CD8-positive, alpha-beta memory T cell (primary cell): ENCODE measurements around the gene KIF13A. TPM values are rescaled to one million over a fixed set of nuclear protein-coding genes. Genes with fewer than 3 reads are reported as not detected.
"Not testable (repeated sequence)": the region's sequence is repeated elsewhere in the genome, so short reads cannot be mapped to it uniquely, and the experiment has no call there.

ENCODE experiments used
- CTCF ChIA-PET: fragments of 350-600 bp; sonication (Branson Sonifier 250); formaldehyde crosslinking; loops from one replicate; lab custom pipeline; 2021; ENCODE audit warnings: antibody characterized with exemption; lab: Charles Lee
- POLR2A ChIA-PET: fragments of 350-600 bp; sonication (Branson Sonifier 250); formaldehyde crosslinking; loops from one replicate; lab custom pipeline; 2021; ENCODE audit warnings: antibody characterized with exemption; lab: Charles Lee
- DNase-seq, 5 donors: peaks; one replicate each; pipeline versions ENCODE4 v3.0.0 to v3.0.0-alpha.2; 2020 to 2022; ENCODE audit warnings: mixed read lengths in 1 of 5
- H3K27ac ChIP-seq: one replicate; pipeline ENCODE4 v1.7.0; 2013; ENCODE audit warnings: low read depth, mild to moderate bottlenecking, low read length, moderate library complexity
- H3K27me3 ChIP-seq: 2 replicates; pipeline ENCODE4 v1.7.0; 2013; ENCODE audit warnings: low read length, mild to moderate bottlenecking; ENCODE audit not compliant: insufficient read depth, poor library complexity, severe bottlenecking
- H3K36me3 ChIP-seq: 2 replicates; pipeline ENCODE4 v1.7.0; 2013; ENCODE audit warnings: mild to moderate bottlenecking, low read length, moderate library complexity; ENCODE audit not compliant: insufficient read depth
- H3K4me1 ChIP-seq: 2 replicates; pipeline ENCODE4 v1.7.0; 2013; ENCODE audit warnings: mild to moderate bottlenecking, low read length, moderate library complexity; ENCODE audit not compliant: insufficient read depth
- H3K4me3 ChIP-seq: 2 replicates; pipeline ENCODE4 v1.7.0; 2013; ENCODE audit warnings: mild to moderate bottlenecking, low read length
- H3K9me3 ChIP-seq: 2 replicates; pipeline ENCODE4 v1.7.0; 2013; ENCODE audit warnings: mild to moderate bottlenecking, low read length
- H3K27ac Mint-ChIP-seq, 8 donors: one replicate each; pipeline ENCODE4 v1.8.0; 2020 to 2021; ENCODE audit warnings: mixed read lengths in 8 of 8, mild to moderate bottlenecking in 6 of 8, inconsistent platforms in 3 of 8, moderate library complexity in 3 of 8
- H3K27me3 Mint-ChIP-seq, 2 donors: one replicate each; pipeline ENCODE4 v1.8.0; 2020 to 2021; ENCODE audit warnings: mixed read lengths in 2 of 2, mild to moderate bottlenecking in 1 of 2, moderate library complexity in 1 of 2
- H3K36me3 Mint-ChIP-seq, 3 donors: one replicate each; pipeline ENCODE4 v1.8.0; 2020 to 2021; ENCODE audit warnings: mixed read lengths in 3 of 3, inconsistent platforms in 1 of 3, mild to moderate bottlenecking in 1 of 3
- H3K4me1 Mint-ChIP-seq, 3 donors: one replicate each; pipeline ENCODE4 v1.8.0; 2020 to 2021; ENCODE audit warnings: mixed read lengths in 3 of 3, inconsistent platforms in 1 of 3, mild to moderate bottlenecking in 1 of 3
- H3K4me3 Mint-ChIP-seq, 7 donors: one replicate each; pipeline ENCODE4 v1.8.0; 2020 to 2021; ENCODE audit warnings: mixed read lengths in 7 of 7, mild to moderate bottlenecking in 6 of 7, moderate library complexity in 4 of 7, inconsistent platforms in 2 of 7
- H3K9me3 Mint-ChIP-seq, 5 donors: one replicate each; pipeline ENCODE4 v1.8.0; 2020 to 2022; ENCODE audit warnings: mixed read lengths in 5 of 5, mild to moderate bottlenecking in 3 of 5, moderate library complexity in 2 of 5, inconsistent platforms in 1 of 5
- polyA plus RNA-seq: library from polyadenylated mRNA; unstranded; fragments of 300-500 nt; fragmentation: Illumina TruSeq; gene quantifications from one replicate; pipeline ENCODE4 v1.2.3, GENCODE V29; 2021
- total RNA-seq, 2 experiments: library from RNA; stranded (reverse); gene quantifications; one replicate each; pipeline ENCODE4 v1.2.3, GENCODE V29; 2021

Gene KIF13A
- total and polyA plus RNA-seq, 3 experiments from 2014 or later, result 0.12 to 0.60 (median 0.18) TPM

GRCh38 chr6:17959302-17959701 lies 28.1 kb downstream of the KIF13A start:
- H3K36me3 Mint-ChIP-seq, result peaks cover 0 to 1% (median 0%) of the 10 kb centered on the region in 3 donors
- POLR2A ChIA-PET, result no interaction called here
- H3K4me3 Mint-ChIP-seq, result no peak overlapping the region
- Histone ChIP-seq H3K9me3 (no peaks in the 10 kb centered on the region), H3K36me3 (no peaks in the 10 kb centered on the region), H3K27me3 (no peaks in the 10 kb centered on the region), H3K4me3 (no peak overlapping the region), H3K4me1 (no peaks in the 10 kb centered on the region), H3K27ac (no peak overlapping the region)
- no peak for DNase-seq
- H3K9me3 Mint-ChIP-seq, result peaks cover 0 to 2% (median 0%) of the 10 kb centered on the region in 5 donors
- CTCF ChIA-PET, result no interaction called here
- peaks cover 0 to 36% of the 10 kb centered on the region in 2 donors for H3K27me3 Mint-ChIP-seq
- H3K27ac Mint-ChIP-seq, result no peak overlapping the region
- H3K4me1 Mint-ChIP-seq, result no peaks in the 10 kb centered on the region

- Histone ChIP-seq H3K36me3 (no peaks in the 10 kb centered on the region), H3K4me1 (no peaks in the 10 kb centered on the region), H3K9me3 (no peaks in the 10 kb centered on the region), H3K27ac (no peak overlapping the region), H3K27me3 (no peaks in the 10 kb centered on the region), H3K4me3 (no peak overlapping the region)
- peaks cover 0 to 1% (median 0%) of the 10 kb centered on the region in 3 donors for H3K36me3 Mint-ChIP-seq
- H3K4me1 Mint-ChIP-seq, result no peaks in the 10 kb centered on the region
- ChIA-PET CTCF (no interaction called here), POLR2A (no interaction called here)
- no peak overlapping the region for H3K4me3 Mint-ChIP-seq
- no peak for DNase-seq
- no peak overlapping the region for H3K27ac Mint-ChIP-seq
- peaks cover 0 to 2% (median 0%) of the 10 kb centered on the region in 5 donors for H3K9me3 Mint-ChIP-seq
- H3K27me3 Mint-ChIP-seq, result peaks cover 0 to 36% of the 10 kb centered on the region in 2 donors
Observed at GRCh38 chr6:17957904-17958620, 29.4 kb downstream of the KIF13A start.

GRCh38 chr6:17957498-17957897 lies 29.9 kb downstream of the KIF13A start:
- CTCF ChIA-PET, result no interaction called here
- H3K4me3 ChIP-seq, result no peak overlapping the region
- H3K36me3 Mint-ChIP-seq, result peaks cover 0 to 1% (median 0%) of the 10 kb centered on the region in 3 donors
- no peaks in the 10 kb centered on the region for H3K36me3 ChIP-seq
- no peaks in the 10 kb centered on the region for H3K4me1 ChIP-seq
- H3K27ac ChIP-seq, result no peak overlapping the region
- H3K4me3 Mint-ChIP-seq, result no peak overlapping the region
- no peaks in the 10 kb centered on the region for H3K9me3 ChIP-seq
- DNase-seq, result no peak
- no peaks in the 10 kb centered on the region for H3K27me3 ChIP-seq
- H3K27me3 Mint-ChIP-seq, result peaks cover 0 to 36% of the 10 kb centered on the region in 2 donors
- H3K9me3 Mint-ChIP-seq, result peaks cover 0 to 2% (median 0%) of the 10 kb centered on the region in 5 donors
- POLR2A ChIA-PET, result no interaction called here
- H3K27ac Mint-ChIP-seq, result no peak overlapping the region
- no peaks in the 10 kb centered on the region for H3K4me1 Mint-ChIP-seq

- CTCF ChIA-PET, result no interaction called here
- H3K4me3 ChIP-seq, result no peak overlapping the region
- H3K4me1 ChIP-seq, result no peaks in the 10 kb centered on the region
- H3K4me3 Mint-ChIP-seq, result no peak overlapping the region
- no peak overlapping the region for H3K27ac ChIP-seq
- H3K36me3 Mint-ChIP-seq, result no peaks in the 10 kb centered on the region
- no peaks in the 10 kb centered on the region for H3K36me3 ChIP-seq
- POLR2A ChIA-PET, result no interaction called here
- no peaks in the 10 kb centered on the region for H3K4me1 Mint-ChIP-seq
- H3K27me3 Mint-ChIP-seq, result peaks cover 0 to 36% of the 10 kb centered on the region in 2 donors
- H3K9me3 ChIP-seq, result no peaks in the 10 kb centered on the region
- H3K27ac Mint-ChIP-seq, result no peak overlapping the region
- H3K27me3 ChIP-seq, result no peaks in the 10 kb centered on the region
- H3K9me3 Mint-ChIP-seq, result peaks cover 0 to under 1% (median 0%) of the 10 kb centered on the region in 5 donors
- no peak for DNase-seq
Observed at GRCh38 chr6:17957086-17957485, 30.3 kb downstream of the KIF13A start.

- Mint-ChIP-seq H3K9me3 (peaks cover 0 to 3% (median 2%) of the 10 kb centered on the region in 5 donors), H3K4me1 (no peaks in the 10 kb centered on the region), H3K27me3 (peaks cover 0 to 3% of the 10 kb centered on the region in 2 donors), H3K27ac (no peak overlapping the region), H3K36me3 (peaks cover 0 to 3% (median 0%) of the 10 kb centered on the region in 3 donors), H3K4me3 (no peak overlapping the region)
- H3K27me3 ChIP-seq, result no peaks in the 10 kb centered on the region
- H3K4me3 ChIP-seq, result no peak overlapping the region
- H3K27ac ChIP-seq, result no peak overlapping the region
- CTCF ChIA-PET, result no interaction called here
- H3K9me3 ChIP-seq, result no peaks in the 10 kb centered on the region
- POLR2A ChIA-PET, result no interaction called here
- DNase-seq, result no peak
- no peaks in the 10 kb centered on the region for H3K36me3 ChIP-seq
- H3K4me1 ChIP-seq, result no peaks in the 10 kb centered on the region
Observed at GRCh38 chr6:17950095-17950494, 37.3 kb downstream of the KIF13A start.

- peaks cover 1 to 7% of the 10 kb centered on the region in 2 donors for H3K27me3 Mint-ChIP-seq
- Histone ChIP-seq H3K9me3 (no peaks in the 10 kb centered on the region), H3K4me1 (no peaks in the 10 kb centered on the region), H3K4me3 (no peak overlapping the region), H3K36me3 (no peaks in the 10 kb centered on the region), H3K27me3 (no peaks in the 10 kb centered on the region), H3K27ac (no peak overlapping the region)
- ChIA-PET CTCF (no interaction called here), POLR2A (no interaction called here)
- no peak for DNase-seq
- H3K36me3 Mint-ChIP-seq, result peaks cover 0 to 3% (median 0%) of the 10 kb centered on the region in 3 donors
- H3K4me1 Mint-ChIP-seq, result no peaks in the 10 kb centered on the region
- H3K4me3 Mint-ChIP-seq, result no peak overlapping the region
- H3K9me3 Mint-ChIP-seq, result peaks cover 0 to 3% (median 2%) of the 10 kb centered on the region in 5 donors
- H3K27ac Mint-ChIP-seq, result no peak overlapping the region
Observed at GRCh38 chr6:17949168-17949567, 38.3 kb downstream of the KIF13A start.

GRCh38 chr6:17948725-17949124 lies 38.7 kb downstream of the KIF13A start:
- Histone ChIP-seq H3K4me3 (no peak overlapping the region), H3K9me3 (no peaks in the 10 kb centered on the region), H3K4me1 (no peaks in the 10 kb centered on the region), H3K36me3 (no peaks in the 10 kb centered on the region), H3K27ac (no peak overlapping the region), H3K27me3 (no peaks in the 10 kb centered on the region)
- Mint-ChIP-seq H3K4me1 (no peaks in the 10 kb centered on the region), H3K27me3 (peaks cover 1 to 12% of the 10 kb centered on the region in 2 donors), H3K36me3 (peaks cover 0 to 3% (median 0%) of the 10 kb centered on the region in 3 donors), H3K4me3 (no peak overlapping the region), H3K27ac (no peak overlapping the region), H3K9me3 (peaks cover 0 to 3% (median 2%) of the 10 kb centered on the region in 5 donors)
- ChIA-PET CTCF (no interaction called here), POLR2A (no interaction called here)
- no peak for DNase-seq

GRCh38 chr6:17947574-17947973 lies 39.9 kb downstream of the KIF13A start:
- DNase-seq, H3K4me1 Mint-ChIP-seq, H3K27me3 ChIP-seq, CTCF ChIA-PET, H3K27ac Mint-ChIP-seq, H3K27ac ChIP-seq, H3K4me3 Mint-ChIP-seq, H3K36me3 Mint-ChIP-seq, H3K36me3 ChIP-seq, H3K4me3 ChIP-seq, H3K9me3 Mint-ChIP-seq, H3K9me3 ChIP-seq, POLR2A ChIA-PET, H3K4me1 ChIP-seq: not testable (repeated sequence)
- H3K27me3 Mint-ChIP-seq, result peaks cover 2 to 12% of the 10 kb centered on the region in 2 donors
